Stimulated activated CD4-positive, alpha-beta T cell treated with anti-CD3 and anti-CD28 coated beads, Interleukin-2, amount 100 ng/mL, for 24 hours (primary cell): ENCODE results near the gene RAG2.
A peak's percentile ranks its signal among the peaks of the same experiment; 100 is the strongest.
"Not testable (repeated sequence)": the region's sequence is repeated elsewhere in the genome, so short reads cannot be mapped to it uniquely, and the experiment has no call there.

Experiments
- DNase-seq, 2 donors: peaks; one replicate each; pipeline ENCODE4 v3.0.0-alpha.2; 2020

RAG2 gene

DNA sequence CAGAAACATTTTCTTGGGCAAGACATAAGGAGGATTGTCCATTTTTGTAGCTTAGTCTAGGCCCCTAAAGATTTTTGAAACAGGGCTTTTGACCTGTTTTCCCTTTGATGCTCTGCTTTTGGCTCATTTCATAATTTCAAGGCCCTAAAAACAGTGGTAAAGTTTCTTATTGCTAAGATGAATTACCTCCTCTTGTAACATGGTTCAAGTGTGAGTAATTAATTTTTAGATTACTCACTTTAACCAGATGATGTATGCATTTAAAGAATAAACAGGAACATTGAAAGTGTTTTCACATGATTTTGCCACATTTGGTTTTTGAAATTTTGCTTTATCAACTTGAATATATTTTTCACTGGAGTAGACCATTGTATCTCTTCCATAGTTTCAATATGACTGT lies 1.2 kb downstream of the RAG2 start:
- DNase-seq: no peak

DNA sequence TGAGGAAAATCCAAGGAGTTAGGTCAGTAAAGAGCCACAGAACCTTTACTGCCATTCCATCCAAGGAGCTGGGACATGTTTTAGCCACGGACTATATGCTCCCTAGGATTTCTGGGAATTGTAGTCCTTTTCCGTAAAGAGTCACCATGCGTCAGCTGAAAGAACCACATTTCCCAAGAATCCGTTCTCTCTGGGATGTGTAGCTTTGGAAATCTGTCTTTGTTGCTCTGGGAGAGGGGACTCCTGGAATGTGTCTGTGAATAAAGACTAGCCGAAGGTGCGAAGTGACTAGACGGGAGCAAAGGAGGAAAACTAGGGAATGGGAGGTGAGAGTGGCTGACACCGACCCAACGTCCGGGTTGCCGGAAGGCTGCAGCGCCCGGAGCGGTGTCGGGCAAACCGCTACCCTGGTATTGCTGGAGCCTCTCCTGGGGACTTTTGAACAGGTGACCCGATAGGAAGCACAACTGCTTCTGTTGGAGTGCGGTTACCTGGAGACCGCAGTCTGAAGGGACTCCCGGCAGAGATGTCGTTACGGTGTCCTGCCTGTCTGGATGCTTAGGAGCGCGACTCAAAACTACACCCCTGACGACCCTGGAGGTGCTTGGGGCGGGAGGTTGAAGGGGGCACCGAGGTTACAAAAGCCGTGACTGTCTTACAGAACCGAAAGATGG lies 3.6 kb downstream of the RAG2 start, which contains the start of gene IFTAP:
IFTAP (plus strand) TSS at position 187 of the 674 bp plus-strand sequence. CDS start 15,602 bp downstream, outside the sequence.
- DNase-seq: peak; percentile 19 to 34

DNA sequence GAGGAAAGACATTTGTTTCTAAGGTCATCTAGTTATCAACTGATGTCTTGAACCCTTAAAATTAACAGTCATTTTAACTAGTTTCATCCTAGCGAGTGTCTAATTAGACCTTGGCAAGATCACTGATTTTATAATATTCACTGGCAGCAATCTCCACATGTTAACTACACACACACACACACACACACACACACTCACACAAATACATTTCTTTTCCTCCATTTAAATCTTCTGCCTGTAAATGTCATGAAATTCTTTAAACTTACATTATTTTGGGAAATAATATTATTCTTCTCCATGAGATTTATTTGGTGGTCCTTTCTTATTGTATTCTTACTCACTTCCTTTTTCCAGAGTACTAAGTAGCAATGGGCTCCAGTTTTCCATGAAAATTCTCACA lies 6.6 kb downstream of the RAG2 start:
- no peak for DNase-seq

DNA sequence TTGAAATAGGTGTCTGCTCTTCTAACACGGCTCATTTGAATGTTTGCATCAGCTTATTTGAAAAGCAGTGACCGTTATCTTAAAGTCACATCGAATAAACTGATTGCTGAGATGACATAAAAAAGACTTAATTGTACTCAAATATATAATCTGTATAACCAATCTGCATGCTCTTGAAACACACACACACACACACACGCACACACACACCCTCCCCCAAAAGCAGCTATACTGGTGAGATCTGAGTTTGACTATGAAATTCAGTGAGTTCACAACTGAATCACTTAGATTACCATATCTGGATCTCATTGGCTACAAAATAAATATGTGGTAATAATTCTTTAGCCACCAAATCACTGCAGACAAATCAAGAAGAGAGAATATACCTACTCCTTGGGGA lies 7.5 kb downstream of the RAG2 start:
- no peak for DNase-seq

DNA sequence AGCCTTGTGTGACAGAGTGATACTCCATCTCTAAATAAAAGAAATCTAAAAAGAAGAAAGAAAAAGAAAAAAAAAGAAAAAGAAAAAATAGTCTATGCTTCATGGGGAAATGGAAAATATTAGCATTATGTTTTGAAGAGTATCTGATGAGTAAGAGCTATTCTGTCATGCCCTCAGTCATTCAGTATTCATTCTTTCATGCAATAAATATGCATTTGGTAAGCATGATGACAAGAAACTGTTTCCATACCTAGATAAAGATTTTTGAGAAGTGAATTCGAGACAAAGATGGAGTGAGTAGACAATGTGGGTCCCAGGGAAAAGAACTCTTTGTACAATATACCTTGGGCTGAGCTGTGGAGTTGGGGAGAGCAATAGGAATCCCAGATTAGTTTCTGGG lies 9.9 kb downstream of the RAG2 start:
- no peak for DNase-seq

DNA sequence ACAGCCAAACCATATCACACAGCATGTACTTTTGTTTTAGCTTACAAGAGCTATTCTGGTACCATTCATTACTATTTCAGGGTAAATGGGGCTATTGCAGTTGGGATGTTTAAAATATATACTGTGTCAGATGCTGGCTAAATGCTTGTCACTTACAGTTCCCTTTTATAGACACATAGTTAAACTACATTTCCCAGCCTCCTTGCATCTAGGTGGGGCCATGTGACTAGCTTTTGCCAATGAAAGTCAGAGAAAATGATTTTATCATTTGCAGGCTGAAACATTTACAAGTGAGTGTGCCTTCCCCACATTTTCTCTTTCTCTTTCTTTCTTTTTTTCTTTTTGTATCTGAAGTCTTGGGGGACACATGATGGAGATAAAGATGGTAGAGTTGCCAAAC lies 11.5 kb downstream of the RAG2 start:
- DNase-seq: no peak

DNA sequence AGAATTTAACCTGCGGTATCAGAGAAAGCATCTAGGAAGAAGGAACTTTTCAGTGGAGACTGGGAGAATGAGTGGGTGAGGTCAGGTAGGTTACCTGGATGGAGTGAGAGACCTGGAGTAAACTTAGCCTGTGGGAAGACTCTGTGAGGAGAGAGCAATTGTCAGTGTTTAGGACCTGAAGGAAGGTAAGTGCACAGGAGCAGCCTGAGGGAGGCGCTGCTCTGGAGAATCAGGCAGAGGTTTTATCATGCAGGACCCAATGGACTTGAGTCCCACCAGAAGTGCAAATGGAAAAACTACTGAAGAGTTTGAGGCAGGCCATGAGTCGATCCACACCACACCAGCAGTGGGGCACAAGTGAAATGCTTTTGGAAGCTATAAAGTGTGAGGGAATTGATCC lies 14.4 kb downstream of the RAG2 start:
- DNase-seq: no peak

DNA sequence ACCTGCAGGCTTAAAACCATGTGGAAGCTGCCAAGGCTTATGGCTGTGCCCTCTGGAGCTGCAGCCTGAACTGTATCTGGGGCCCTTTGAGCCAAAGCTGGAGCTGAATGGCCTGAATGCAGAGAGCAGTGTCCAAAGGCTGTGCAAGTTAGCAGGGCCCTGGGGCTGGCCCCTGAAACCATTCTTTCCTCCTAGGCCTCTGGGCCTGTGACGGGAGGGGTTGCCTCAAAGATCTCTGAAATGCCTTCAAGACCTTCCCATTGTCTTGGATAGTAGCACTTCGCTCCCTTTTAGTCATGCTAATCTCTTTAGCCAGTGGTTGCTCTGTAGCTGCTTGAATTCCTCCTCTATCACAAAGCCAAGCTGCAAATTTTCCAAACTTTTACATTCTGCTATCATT lies 16.5 kb downstream of the RAG2 start:
- no peak for DNase-seq

DNA sequence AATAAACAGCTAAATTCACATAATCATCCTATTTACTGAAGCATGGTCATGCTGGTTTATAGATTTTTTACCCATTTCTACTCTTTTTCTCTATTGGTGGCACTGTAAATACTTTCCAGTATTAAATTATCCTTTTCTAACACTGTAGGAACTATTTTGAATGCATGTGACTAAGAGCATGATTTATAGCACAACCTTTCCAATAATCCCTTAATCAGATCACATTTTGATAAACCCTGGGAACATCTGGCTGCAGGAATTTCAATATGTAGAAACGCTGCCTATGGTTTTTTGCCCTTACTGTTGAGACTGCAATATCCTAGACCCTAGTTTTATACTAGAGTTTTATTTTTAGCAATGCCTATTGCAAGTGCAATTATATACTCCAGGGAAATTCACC lies 19.6 kb downstream of the RAG2 start:
- DNase-seq: no peak

DNA sequence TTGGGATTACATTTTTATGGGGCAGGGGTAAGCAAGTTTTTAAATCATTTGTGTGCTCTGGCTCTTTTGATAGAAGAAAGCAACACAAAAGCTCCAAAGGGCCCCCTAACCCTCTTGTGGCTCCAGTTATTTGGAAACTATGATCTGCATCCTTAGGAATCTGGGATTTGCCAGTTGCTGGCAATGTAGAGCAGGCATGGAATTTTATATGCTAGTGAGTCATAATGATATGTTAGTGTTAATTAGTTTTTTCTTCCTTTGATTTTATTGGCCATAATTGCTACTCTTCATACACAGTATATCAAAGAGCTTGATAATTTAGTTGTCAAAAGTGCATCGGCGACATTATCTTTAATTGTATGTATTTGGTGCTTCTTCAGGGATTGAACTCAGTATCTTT lies 20.2 kb downstream of the RAG2 start:
- DNase-seq: no peak

DNA sequence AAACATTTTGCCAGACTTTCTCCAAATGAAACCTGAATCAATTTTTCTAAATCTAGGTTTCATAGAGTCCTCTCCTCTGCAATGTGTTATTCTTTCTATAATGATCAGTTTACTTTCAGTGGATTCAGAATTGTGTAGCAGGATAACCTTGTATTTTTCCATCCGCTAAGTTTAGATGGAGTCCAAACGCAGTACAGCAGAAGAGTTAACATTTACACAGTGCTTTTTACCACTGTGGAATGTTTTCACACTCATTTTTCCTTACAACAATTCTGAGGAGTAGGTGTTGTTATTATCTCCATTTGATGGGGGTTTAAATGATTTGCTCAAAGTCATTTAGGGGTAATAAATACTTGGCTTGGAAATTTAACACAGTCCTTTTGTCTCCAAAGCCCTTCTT lies 20.7 kb downstream of the RAG2 start:
- DNase-seq: no peak

DNA sequence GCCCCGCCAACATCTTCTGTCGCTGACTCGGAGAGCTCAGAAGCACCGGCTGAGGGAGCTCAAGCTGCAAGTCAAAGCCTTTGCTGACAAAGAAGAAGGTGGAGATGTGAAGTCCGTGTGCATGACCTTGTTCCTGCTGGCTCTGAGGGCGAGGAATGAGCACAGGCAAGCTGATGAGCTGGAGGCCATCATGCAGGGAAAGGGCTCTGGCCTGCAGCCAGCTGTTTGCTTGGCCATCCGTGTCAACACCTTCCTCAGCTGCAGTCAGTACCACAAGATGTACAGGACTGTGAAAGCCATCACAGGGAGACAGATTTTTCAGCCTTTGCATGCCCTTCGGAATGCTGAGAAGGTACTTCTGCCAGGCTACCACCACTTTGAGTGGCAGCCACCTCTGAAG lies 23.6 kb downstream of the RAG2 start:
- DNase-seq: no peak

DNA sequence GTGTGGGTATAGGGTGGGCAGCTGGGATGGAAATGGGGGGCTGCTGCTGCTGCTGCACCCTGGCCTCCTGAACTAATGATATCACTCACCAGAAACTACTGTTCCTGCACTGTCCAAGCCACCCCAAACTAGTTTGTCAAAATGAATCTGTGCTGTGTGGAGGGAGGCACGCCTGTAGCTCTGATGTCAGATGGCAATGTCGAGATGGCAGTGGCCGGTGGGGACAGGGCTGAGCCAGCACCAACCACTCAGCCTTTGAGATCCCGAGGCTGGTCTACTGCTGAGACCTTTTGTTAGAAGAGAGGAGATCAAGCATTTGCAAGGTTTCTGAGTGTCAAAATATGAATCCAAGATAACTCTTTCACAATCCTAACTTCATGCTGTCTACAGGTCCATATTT lies 28.9 kb downstream of the RAG2 start:
- DNase-seq: no peak

DNA sequence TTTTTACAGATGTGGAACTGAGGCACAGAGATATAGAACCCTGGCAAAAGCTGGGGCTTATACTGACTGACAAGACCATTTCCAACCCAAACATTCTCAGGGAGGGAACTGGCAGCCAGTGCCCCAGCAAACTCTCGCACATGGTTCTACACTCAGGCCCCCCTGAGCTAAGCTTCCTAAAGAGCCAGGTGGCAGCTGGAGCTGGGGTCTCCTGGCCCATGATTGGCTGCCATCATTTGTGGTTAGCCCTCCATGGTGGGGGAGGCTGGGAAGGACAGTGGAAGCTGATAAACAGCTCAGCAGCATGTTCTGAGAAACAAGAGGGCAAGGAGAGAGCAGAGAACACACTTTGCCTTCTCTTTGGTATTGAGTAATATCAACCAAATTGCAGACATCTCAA lies 30.3 kb downstream of the RAG2 start, which contains the start of gene RAG1:
RAG1 (plus strand) TSS at position 314 of the 400 bp plus-strand sequence. CDS start 5,298 bp downstream, outside the sequence.
- DNase-seq: no peak

DNA sequence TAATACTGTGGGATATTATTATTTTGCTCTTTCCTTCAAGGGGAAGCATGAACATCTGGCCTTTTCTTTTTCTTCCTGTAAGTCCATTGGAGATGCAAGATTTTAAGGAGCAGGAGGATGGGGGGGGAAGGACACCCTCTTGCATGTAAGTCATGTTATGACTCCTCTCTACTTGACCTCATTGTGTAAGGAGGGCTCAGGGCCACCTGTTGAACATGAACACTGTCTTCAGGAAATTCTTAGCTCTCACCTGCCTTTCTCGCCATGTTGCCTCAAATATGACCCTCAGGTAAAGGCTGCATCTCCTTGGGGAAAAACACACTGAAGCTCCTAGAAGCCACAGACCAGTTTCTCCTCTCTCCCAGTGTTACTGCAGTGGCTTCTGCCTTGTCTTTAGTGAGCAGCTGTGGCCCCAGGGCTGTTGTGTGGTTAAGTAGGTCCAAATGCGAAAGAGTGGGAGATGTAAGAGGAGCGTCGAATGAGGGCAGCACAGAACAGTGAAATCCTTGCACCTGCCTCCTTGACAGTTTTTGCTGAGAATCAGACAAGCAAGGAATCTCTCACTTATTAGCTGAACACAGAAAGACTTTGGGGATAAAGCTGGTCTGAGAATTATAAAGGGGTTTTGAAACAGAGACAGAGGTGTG lies 31.5 kb downstream of the RAG2 start:
- DNase-seq: no peak

DNA sequence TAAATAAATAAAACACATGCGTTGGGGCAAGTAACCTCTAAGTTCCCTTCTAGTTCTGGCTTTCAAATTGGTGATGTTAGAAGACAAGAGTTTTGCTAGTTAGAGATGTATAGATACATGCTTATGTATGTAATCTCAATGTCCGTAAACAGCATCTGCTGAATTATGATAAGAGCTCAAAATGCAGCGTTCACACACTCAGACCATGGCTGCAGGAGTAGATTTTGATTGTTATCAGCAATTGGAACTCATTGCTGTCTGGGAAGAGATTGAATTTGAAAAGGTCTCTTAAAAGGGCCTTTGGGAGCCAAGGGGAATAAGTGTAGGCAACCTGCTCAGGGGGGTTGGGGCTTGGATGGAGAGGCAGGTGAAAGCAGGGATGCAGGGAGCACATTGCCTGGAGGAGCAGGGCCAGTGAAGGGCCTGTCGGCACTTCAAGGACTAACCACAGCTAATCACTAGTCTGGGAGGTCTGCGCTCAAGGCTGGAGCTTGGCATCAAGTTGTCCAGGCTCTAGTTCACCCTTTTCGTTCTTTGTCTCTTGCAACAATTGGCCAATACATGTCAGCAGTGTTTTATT lies 32.9 kb downstream of the RAG2 start:
- DNase-seq: no peak

DNA sequence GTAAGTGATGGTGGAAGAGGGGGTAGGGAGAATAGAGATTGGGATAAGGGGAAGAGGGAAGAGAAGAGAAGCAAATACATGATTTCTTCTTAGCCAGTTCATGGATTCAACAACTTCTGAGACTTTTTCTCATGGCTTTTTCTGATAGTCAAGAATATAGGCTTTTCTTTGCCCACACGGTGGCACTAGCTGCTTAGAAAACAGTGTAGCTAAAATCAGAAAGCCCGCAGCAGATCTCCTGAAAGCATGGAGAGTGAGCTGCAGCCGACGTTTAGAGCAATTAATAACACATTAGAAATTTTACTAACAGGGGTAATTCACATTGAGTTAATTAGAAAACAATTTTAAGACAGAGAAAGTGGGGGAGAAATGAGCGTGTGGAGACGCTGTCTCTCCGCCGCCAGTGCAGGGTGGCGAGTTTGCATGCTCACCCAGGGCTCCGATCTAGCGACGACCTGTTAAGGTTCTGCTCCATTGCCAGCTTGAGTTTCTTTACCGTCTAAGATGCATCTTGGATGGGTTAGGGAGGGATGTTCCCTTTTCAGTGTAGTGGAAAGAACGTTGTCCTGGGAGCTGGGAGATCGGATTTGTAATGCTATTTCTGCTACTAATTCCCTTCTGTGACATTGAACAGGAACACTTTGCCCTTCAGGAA lies 33.5 kb downstream of the RAG2 start:
- peak; percentile 37 to 38 for DNase-seq

DNA sequence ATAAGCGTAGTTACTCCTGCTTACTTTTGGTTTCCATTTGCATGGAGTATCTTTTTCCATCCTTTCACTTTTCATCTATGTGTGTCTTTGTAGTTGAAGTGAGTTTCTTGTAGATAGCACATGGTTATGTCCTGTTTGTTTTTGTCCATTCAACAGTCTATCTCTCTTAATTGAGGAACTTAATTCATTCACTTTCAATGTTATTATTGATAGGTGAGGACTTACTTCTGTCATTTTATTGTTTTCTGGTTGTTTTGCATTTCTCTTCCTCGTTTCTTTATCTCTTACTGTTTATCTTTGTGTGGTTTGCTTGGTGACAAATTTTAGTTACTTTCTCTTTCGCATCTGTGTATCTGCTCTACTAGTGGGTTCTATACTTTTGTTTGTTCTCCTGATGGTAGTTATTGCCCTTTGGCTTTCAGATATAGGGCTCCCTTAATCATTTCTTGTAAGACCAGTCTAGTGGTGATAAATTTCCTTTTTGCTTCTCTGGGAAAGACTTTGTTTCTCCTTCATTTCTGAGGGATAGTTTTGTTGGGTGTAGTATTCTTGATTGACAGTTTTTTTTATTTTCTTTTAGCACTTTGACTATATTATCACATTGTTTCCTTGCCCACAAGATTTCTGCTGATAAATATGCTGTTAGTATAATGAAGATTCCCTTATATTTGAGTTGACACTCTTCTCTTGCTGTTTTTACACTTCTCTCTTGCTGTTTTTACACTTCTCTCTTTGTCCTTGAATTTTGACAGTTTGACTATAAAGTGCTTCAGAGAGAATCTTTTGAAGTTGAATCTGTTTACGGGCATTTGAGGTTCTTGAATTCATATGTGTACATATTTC lies 39.2 kb downstream of the RAG2 start:
- no peak for DNase-seq

DNA sequence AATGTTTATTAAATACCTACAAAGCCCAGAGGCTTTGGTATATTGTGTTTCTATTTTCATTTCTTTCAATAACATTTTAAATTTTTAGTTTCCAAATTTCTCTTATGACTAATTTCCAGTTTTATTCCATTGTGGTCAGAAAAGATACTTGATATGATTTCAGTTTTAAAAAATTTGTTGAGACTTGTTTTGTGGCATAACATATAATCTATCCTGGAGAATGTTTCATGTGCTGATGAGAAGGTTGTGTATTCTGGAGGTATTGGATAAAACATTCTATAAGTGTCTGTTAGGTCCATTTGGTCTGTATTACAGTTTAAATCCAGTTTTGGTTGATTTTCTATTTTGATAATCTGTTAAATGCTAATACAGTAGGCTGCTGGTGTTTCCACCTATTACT lies 40.0 kb downstream of the RAG2 start:
- DNase-seq: no peak

DNA sequence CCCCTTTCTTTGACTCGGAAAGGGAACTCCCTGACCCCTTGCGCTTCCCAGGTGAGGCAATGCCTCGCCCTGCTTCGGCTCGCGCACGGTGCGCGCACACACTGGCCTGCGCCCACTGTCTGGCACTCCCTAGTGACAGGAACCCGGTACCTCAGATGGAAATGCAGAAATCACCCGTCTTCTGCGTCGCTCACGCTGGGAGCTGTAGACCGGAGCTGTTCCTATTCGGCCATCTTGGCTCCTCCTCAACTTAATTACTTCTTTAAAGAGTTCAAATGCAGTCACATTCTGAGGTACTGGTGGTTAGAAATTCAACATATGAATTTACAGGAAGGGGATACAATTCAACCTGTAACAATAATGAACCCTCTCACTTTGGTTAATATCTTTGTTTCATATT lies 40.6 kb downstream of the RAG2 start:
- not testable (repeated sequence) for DNase-seq

DNA sequence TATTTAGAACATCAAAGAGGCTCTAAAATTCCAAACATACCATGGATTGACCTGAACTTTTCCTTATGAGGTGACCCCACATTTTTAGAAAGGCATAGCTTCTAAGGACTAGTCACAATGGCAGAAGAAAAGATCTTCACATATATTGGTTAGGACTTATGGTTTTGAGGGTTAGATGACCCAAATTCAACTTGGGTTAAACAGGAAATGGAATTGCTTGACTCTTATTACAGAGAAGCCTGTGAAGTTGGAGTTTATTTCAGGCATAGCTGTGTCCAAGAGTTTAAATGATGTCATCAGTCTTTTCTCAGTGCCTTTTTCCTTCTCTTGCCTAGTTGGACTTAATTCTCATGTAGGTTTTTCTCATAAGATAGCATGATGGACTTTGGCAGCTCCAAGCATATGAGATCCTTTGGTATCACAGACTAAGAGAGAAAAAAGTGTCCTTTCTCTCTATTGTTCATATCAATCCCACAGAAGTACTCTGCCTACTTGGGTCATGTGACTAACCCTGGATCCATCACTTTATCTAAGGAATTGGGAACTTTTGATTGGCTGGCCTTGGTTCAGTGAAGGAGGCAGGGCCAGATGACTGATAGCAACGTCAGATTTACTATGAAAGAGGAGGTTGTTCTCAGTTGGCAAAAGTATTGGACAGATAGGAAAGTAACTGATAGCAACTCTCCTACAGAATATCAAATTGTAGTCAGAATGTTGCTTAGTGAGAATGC lies 47.5 kb downstream of the RAG2 start:
- no peak for DNase-seq
